Suprapubic skin (tissue), 3 donors: Measurements from ENCODE around the gene KRTAP16-1.

ENCODE experiments used
- POLR2A ChIP-seq, 2 donors: fragments of 450-650 bp; IDR thresholded peaks; one replicate each; pipeline ENCODE4 v1.6.1; 2017; ENCODE audit warnings: antibody characterized with exemption in 2 of 2, mild to moderate bottlenecking in 2 of 2, moderate library complexity in 2 of 2
- TF ChIP-seq, protein P1 (sequence below), 2 donors: fragments of 200-600 bp in 1 of 2; fragments of 450-650 bp in 1 of 2; sonication (generic) in 1 of 2; IDR thresholded peaks; one replicate each; pipeline ENCODE4 v1.5.1; 2016 to 2019; ENCODE audit warnings: antibody characterized with exemption in 2 of 2, mild to moderate bottlenecking in 1 of 2, moderate library complexity in 1 of 2

DNA sequence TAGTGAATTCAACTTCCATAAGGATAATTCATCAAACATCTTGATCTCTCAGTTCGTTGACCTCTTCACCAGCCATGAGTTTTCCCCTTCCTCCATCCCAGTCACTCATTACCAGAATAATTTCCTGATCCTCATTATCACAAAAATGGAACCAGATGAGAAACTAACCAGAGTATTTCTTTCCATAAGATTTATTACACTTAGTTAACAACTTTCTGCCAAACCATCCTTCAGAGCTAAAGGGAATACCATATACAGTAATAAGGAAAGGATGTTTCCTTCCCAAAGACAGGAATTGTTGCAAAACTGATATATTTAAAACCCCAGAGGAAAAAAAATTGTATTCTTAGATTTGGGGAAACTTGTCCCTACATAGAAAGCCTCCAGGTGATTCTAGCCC is 15.1 kb downstream of the KRTAP16-1 start:
- TF ChIP-seq, protein P1, sequence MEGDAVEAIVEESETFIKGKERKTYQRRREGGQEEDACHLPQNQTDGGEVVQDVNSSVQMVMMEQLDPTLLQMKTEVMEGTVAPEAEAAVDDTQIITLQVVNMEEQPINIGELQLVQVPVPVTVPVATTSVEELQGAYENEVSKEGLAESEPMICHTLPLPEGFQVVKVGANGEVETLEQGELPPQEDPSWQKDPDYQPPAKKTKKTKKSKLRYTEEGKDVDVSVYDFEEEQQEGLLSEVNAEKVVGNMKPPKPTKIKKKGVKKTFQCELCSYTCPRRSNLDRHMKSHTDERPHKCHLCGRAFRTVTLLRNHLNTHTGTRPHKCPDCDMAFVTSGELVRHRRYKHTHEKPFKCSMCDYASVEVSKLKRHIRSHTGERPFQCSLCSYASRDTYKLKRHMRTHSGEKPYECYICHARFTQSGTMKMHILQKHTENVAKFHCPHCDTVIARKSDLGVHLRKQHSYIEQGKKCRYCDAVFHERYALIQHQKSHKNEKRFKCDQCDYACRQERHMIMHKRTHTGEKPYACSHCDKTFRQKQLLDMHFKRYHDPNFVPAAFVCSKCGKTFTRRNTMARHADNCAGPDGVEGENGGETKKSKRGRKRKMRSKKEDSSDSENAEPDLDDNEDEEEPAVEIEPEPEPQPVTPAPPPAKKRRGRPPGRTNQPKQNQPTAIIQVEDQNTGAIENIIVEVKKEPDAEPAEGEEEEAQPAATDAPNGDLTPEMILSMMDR (IDR thresholded peaks at IDR 0.05): no peak
- TF ChIP-seq POLR2A (IDR thresholded peaks at IDR 0.05): no peak
